ENCODE measurements around the gene NAA20. TPM values are rescaled to one million over a fixed set of nuclear protein-coding genes. Genes with fewer than 3 reads are reported as not detected.

The NAA20 gene
- total and polyA plus RNA-seq, 2 of the 13 experiments (the other 11 are each of a cell fraction or from before 2014, with no cell fraction given) = 81.9 to 82.8 TPM

DNA sequence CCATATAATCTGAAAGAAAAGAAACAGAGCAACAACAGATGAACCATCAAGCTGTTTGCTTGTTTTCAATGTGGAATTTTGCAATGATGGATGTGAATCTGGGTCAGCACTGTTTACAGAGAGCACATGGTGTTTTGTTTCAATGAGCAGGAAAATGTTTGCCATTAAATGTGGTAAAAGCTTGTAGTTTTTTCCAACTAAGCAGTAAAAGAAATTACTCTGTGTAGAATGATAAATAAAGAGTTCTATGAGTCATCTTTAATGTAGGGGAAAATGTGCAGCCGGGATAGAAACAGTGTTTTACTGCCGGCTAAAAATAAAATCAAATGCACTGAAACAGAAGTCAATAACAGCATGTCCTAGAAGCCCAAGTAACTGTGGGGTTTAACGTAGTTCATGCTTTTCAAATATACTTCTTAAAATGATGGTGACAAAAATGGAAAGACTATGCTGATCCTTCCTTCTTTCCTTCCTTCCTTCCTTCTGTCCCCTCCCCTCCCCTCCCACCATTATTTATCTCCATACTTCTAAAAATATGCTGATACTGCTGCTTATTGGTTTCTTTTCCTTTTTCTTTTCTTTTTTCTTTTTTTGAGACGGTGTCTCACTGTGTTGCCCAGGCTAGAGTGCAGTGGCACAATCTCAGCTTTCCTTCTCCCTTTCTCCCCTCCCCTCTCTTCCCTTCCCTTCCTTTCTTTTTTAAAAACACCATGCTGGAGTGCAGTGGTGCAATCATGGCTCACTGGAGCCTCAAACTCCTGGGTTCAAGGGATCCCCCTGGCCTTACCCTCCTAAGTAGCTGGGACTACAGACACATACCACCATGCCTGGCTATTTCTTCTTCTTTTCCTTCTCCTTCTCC is 6.3 kb upstream of the NAA20 start (continued):
- no peak for TF ChIP-seq HMGXB4 (CRISPR knock-in tag; IDR thresholded peaks at IDR 0.05; ENCODE audit: borderline replicate concordance in 1 of 2, low read depth in 1 of 2)
- TF ChIP-seq ZNF703 (CRISPR knock-in tag; IDR thresholded peaks at IDR 0.05; ENCODE audit: borderline replicate concordance) = no peak
- no peak for TF ChIP-seq POLR2A (IDR thresholded peaks at IDR 0.05; ENCODE audit: insufficient read depth in 1 of 2, low read depth in 2 of 2, low read length in 2 of 2)
- peak; percentile 62; the same call in 1 of the 2 replicates for TF ChIP-seq ZNF335 (CRISPR knock-in tag; IDR thresholded peaks at IDR 0.05)
- 0 out of 2 replicates have a peak, but pooled peaks have one; percentile 9 for TF ChIP-seq ELF1 (CRISPR knock-in tag; IDR thresholded peaks at IDR 0.05)
- TF ChIP-seq MBNL3 (CRISPR knock-in tag; conservative IDR thresholded peaks at IDR 0.05) = no peak
- TF ChIP-seq SMAD9 (CRISPR knock-in tag; IDR thresholded peaks at IDR 0.05) = no peak
- TF ChIP-seq NFIC (IDR thresholded peaks at IDR 0.05; ENCODE audit: low read length) = peak; percentile 82; the same call in 1 of the 2 replicates
- no peak for TF ChIP-seq SMARCE1 (IDR thresholded peaks at IDR 0.05; ENCODE audit: borderline replicate concordance)
- TF ChIP-seq, protein P1, sequence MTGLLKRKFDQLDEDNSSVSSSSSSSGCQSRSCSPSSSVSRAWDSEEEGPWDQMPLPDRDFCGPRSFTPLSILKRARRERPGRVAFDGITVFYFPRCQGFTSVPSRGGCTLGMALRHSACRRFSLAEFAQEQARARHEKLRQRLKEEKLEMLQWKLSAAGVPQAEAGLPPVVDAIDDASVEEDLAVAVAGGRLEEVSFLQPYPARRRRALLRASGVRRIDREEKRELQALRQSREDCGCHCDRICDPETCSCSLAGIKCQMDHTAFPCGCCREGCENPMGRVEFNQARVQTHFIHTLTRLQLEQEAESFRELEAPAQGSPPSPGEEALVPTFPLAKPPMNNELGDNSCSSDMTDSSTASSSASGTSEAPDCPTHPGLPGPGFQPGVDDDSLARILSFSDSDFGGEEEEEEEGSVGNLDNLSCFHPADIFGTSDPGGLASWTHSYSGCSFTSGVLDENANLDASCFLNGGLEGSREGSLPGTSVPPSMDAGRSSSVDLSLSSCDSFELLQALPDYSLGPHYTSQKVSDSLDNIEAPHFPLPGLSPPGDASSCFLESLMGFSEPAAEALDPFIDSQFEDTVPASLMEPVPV (CRISPR knock-in tag; IDR thresholded peaks at IDR 0.05) = no peak
- TF ChIP-seq NCOA2 (CRISPR knock-in tag; IDR thresholded peaks at IDR 0.05) = peak; percentile 87
- no peak for TF ChIP-seq PHB2 (IDR thresholded peaks at IDR 0.05; ENCODE audit: partially characterized antibody)
- peak; percentile 90 for TF ChIP-seq RARA (CRISPR knock-in tag; IDR thresholded peaks at IDR 0.05)
- no peak for TF ChIP-seq SALL2 (CRISPR knock-in tag; IDR thresholded peaks at IDR 0.05)
- TF ChIP-seq ZBTB21 (CRISPR knock-in tag; IDR thresholded peaks at IDR 0.05) = no peak
- no peak for TF ChIP-seq ZNF530 (CRISPR knock-in tag; IDR thresholded peaks at IDR 0.05; ENCODE audit: low read depth)
- TF ChIP-seq, protein P2, sequence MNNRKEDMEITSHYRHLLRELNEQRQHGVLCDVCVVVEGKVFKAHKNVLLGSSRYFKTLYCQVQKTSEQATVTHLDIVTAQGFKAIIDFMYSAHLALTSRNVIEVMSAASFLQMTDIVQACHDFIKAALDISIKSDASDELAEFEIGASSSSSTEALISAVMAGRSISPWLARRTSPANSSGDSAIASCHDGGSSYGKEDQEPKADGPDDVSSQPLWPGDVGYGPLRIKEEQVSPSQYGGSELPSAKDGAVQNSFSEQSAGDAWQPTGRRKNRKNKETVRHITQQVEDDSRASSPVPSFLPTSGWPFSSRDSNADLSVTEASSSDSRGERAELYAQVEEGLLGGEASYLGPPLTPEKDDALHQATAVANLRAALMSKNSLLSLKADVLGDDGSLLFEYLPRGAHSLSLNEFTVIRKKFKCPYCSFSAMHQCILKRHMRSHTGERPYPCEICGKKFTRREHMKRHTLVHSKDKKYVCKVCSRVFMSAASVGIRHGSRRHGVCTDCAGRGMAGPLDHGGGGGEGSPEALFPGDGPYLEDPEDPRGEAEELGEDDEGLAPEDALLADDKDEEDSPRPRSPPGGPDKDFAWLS (CRISPR knock-in tag; IDR thresholded peaks at IDR 0.05; ENCODE audit: borderline replicate concordance) = no peak
- TF ChIP-seq MXD3 (CRISPR knock-in tag; IDR thresholded peaks at IDR 0.05) = no peak
- no peak for TF ChIP-seq ZNF207 (IDR thresholded peaks at IDR 0.05; ENCODE audit: borderline replicate concordance)
- TF ChIP-seq ZNF616 (CRISPR knock-in tag; IDR thresholded peaks at IDR 0.05; ENCODE audit: low read depth) = no peak
- no peak for TF ChIP-seq PRDM15 (CRISPR knock-in tag; IDR thresholded peaks at IDR 0.05)
